Measurements from ENCODE around the gene CST2. TPM values are rescaled to one million over a fixed set of nuclear protein-coding genes. Genes with fewer than 3 reads are reported as not detected.
"Not testable (repeated sequence)": the region's sequence is repeated elsewhere in the genome, so short reads cannot be mapped to it uniquely, and the experiment has no call there.

The CST2 gene
- total RNA-seq (not detected), polyA plus RNA-seq (not detected)
- long read RNA-seq, donor 1 = 0 reads
- long read RNA-seq, donor 2 = 0 reads
- long read RNA-seq, donor 3 = 0 reads
- long read RNA-seq, donor 4 = 0 reads

- H3K27ac ChIP-seq (ENCODE audit: low read length) = no peak within 1 kb of the TSS
- no peak within 1 kb of the TSS for H3K4me3 ChIP-seq (ENCODE audit: low read length)
- ATAC-seq (no peak), DNase-seq (no peak)
- H3K9me3 ChIP-seq (ENCODE audit: control insufficient read depth, low read length) = no peaks in the 10 kb centered on the region
- 47% methylated on average over 4 of the region's 4 CpGs for WGBS
- intact Hi-C loops (cut with DNase I) = no loop called here
- H3K27me3 ChIP-seq (ENCODE audit: control insufficient read depth, insufficient read depth) = no peaks in the 10 kb centered on the region
- no peaks in the 10 kb centered on the region for H3K4me1 ChIP-seq (ENCODE audit: control insufficient read depth, insufficient read depth, low read length)
Measured at GRCh38 chr20:23826541-23827021, at the start of gene CST2. CST2 (minus strand) TSS chr20:23826729; CDS start chr20:23826660, 69 bp downstream.

GRCh38 chr20:23875606-23876237 is 49.2 kb upstream of the CST2 start:
- WGBS = 72% methylated on average over 6 of the region's 6 CpGs
- no peaks in the 10 kb centered on the region for H3K27me3 ChIP-seq (ENCODE audit: control insufficient read depth, insufficient read depth)
- H3K4me3 ChIP-seq (ENCODE audit: low read length) = no peak overlapping the region
- H3K27ac ChIP-seq (ENCODE audit: low read length) = no peak overlapping the region
- no peaks in the 10 kb centered on the region for H3K4me1 ChIP-seq (ENCODE audit: control insufficient read depth, insufficient read depth, low read length)
- intact Hi-C loops (cut with DNase I) = no loop called here
- ATAC-seq (no peak), DNase-seq (no peak)
- H3K9me3 ChIP-seq (ENCODE audit: control insufficient read depth, low read length) = no peaks in the 10 kb centered on the region

- Histone ChIP-seq H3K4me1 (ENCODE audit: control insufficient read depth, insufficient read depth, low read length) (no peaks in the 10 kb centered on the region), H3K27ac (ENCODE audit: low read length) (no peak overlapping the region), H3K9me3 (ENCODE audit: control insufficient read depth, low read length) (no peaks in the 10 kb centered on the region), H3K4me3 (ENCODE audit: low read length) (no peak overlapping the region), H3K27me3 (ENCODE audit: control insufficient read depth, insufficient read depth) (no peaks in the 10 kb centered on the region)
- WGBS = 60% methylated on average over 5 of the region's 5 CpGs
- DNase-seq = no peak
- intact Hi-C loops (cut with DNase I) = no loop called here
- no peak for ATAC-seq
Measured at GRCh38 chr20:23874747-23875146, 48.2 kb upstream of the CST2 start.

- H3K27me3 ChIP-seq (ENCODE audit: control insufficient read depth, insufficient read depth) = no peaks in the 10 kb centered on the region
- H3K27ac ChIP-seq (ENCODE audit: low read length) = no peak overlapping the region
- H3K4me1 ChIP-seq (ENCODE audit: control insufficient read depth, insufficient read depth, low read length) = no peaks in the 10 kb centered on the region
- 48% methylated on average over 3 of the region's 3 CpGs for WGBS
- no peak for DNase-seq
- intact Hi-C loops (cut with DNase I) = no loop called here
- no peaks in the 10 kb centered on the region for H3K9me3 ChIP-seq (ENCODE audit: control insufficient read depth, low read length)
- ATAC-seq = no peak
- no peak overlapping the region for H3K4me3 ChIP-seq (ENCODE audit: low read length)
Measured at GRCh38 chr20:23873370-23874015, 47.0 kb upstream of the CST2 start.

- DNase-seq = no peak
- Histone ChIP-seq H3K4me3 (ENCODE audit: low read length) (no peak overlapping the region), H3K9me3 (ENCODE audit: control insufficient read depth, low read length) (no peaks in the 10 kb centered on the region), H3K27ac (ENCODE audit: low read length) (no peak overlapping the region), H3K4me1 (ENCODE audit: control insufficient read depth, insufficient read depth, low read length) (no peaks in the 10 kb centered on the region), H3K27me3 (ENCODE audit: control insufficient read depth, insufficient read depth) (no peaks in the 10 kb centered on the region)
- no peak for ATAC-seq
- intact Hi-C loops (cut with DNase I) = no loop called here
- 93% methylated on average over 1 of the region's 1 CpG for WGBS
Measured at GRCh38 chr20:23872065-23872464, 45.5 kb upstream of the CST2 start.

- 32% methylated on average over 4 of the region's 4 CpGs for WGBS
- intact Hi-C loops (cut with DNase I) = no loop called here
Measured at GRCh38 chr20:23870461-23870860, 43.9 kb upstream of the CST2 start.

GRCh38 chr20:23869520-23869919 is 43.0 kb upstream of the CST2 start:
- DNase-seq (no peak), ATAC-seq (no peak)
- intact Hi-C loops (cut with DNase I) = no loop called here
- H3K27me3 ChIP-seq (ENCODE audit: control insufficient read depth, insufficient read depth) = no peaks in the 10 kb centered on the region
- no peaks in the 10 kb centered on the region for H3K4me1 ChIP-seq (ENCODE audit: control insufficient read depth, insufficient read depth, low read length)
- no peak overlapping the region for H3K4me3 ChIP-seq (ENCODE audit: low read length)
- WGBS = 65% methylated on average over 2 of the region's 2 CpGs
- no peak overlapping the region for H3K27ac ChIP-seq (ENCODE audit: low read length)
- H3K9me3 ChIP-seq (ENCODE audit: control insufficient read depth, low read length) = no peaks in the 10 kb centered on the region

More at GRCh38 chr20:23870461-23870860, 43.9 kb upstream of the CST2 start:
- Histone ChIP-seq H3K9me3 (ENCODE audit: control insufficient read depth, low read length) (no peaks in the 10 kb centered on the region), H3K4me3 (ENCODE audit: low read length) (no peak overlapping the region), H3K4me1 (ENCODE audit: control insufficient read depth, insufficient read depth, low read length) (no peaks in the 10 kb centered on the region), H3K27me3 (ENCODE audit: control insufficient read depth, insufficient read depth) (no peaks in the 10 kb centered on the region), H3K27ac (ENCODE audit: low read length) (no peak overlapping the region)
- DNase-seq = no peak
- no peak for ATAC-seq

GRCh38 chr20:23868321-23868720 is 41.8 kb upstream of the CST2 start:
- no peak for DNase-seq
- 50% methylated on average over 5 of the region's 5 CpGs for WGBS
- H3K27me3 ChIP-seq (ENCODE audit: control insufficient read depth, insufficient read depth) = no peaks in the 10 kb centered on the region

GRCh38 chr20:23867152-23867776 is 40.7 kb upstream of the CST2 start:
- Histone ChIP-seq H3K27ac (ENCODE audit: low read length) (no peak overlapping the region), H3K27me3 (ENCODE audit: control insufficient read depth, insufficient read depth) (no peaks in the 10 kb centered on the region), H3K9me3 (ENCODE audit: control insufficient read depth, low read length) (no peaks in the 10 kb centered on the region), H3K4me1 (ENCODE audit: control insufficient read depth, insufficient read depth, low read length) (no peaks in the 10 kb centered on the region), H3K4me3 (ENCODE audit: low read length) (no peak overlapping the region)
- DNase-seq = no peak
- ATAC-seq = no peak
- WGBS = 50% methylated on average over 9 of the region's 9 CpGs
- intact Hi-C loops (cut with DNase I) = no loop called here

More at GRCh38 chr20:23868321-23868720, 41.8 kb upstream of the CST2 start:
- Histone ChIP-seq H3K9me3 (ENCODE audit: control insufficient read depth, low read length) (no peaks in the 10 kb centered on the region), H3K27ac (ENCODE audit: low read length) (no peak overlapping the region), H3K4me1 (ENCODE audit: control insufficient read depth, insufficient read depth, low read length) (no peaks in the 10 kb centered on the region), H3K4me3 (ENCODE audit: low read length) (no peak overlapping the region)
- ATAC-seq = no peak
- intact Hi-C loops (cut with DNase I) = no loop called here

- intact Hi-C loops (cut with DNase I); ATAC-seq: not testable (repeated sequence)
- WGBS = 38% methylated on average over 9 of the region's 10 CpGs
Measured at GRCh38 chr20:23860771-23861170, 34.2 kb upstream of the CST2 start.

GRCh38 chr20:23857962-23858595 is 31.6 kb upstream of the CST2 start:
- Histone ChIP-seq H3K4me3 (ENCODE audit: low read length) (no peak overlapping the region), H3K9me3 (ENCODE audit: control insufficient read depth, low read length) (no peaks in the 10 kb centered on the region), H3K27me3 (ENCODE audit: control insufficient read depth, insufficient read depth) (no peaks in the 10 kb centered on the region), H3K4me1 (ENCODE audit: control insufficient read depth, insufficient read depth, low read length) (no peaks in the 10 kb centered on the region), H3K27ac (ENCODE audit: low read length) (no peak overlapping the region)
- no peak for DNase-seq
- intact Hi-C loops (cut with DNase I) = no loop called here
- ATAC-seq = no peak
- 53% methylated on average over 9 of the region's 9 CpGs for WGBS

More at GRCh38 chr20:23860771-23861170, 34.2 kb upstream of the CST2 start:
- H3K27me3 ChIP-seq (ENCODE audit: control insufficient read depth, insufficient read depth); DNase-seq; H3K9me3 ChIP-seq (ENCODE audit: control insufficient read depth, low read length); H3K4me1 ChIP-seq (ENCODE audit: control insufficient read depth, insufficient read depth, low read length); H3K27ac ChIP-seq (ENCODE audit: low read length); H3K4me3 ChIP-seq (ENCODE audit: low read length): not testable (repeated sequence)
